NCI-H345 (cell line): ENCODE results near the gene DFFA.
"Not testable (repeated sequence)": the region's sequence is repeated elsewhere in the genome, so short reads cannot be mapped to it uniquely, and the experiment has no call there.

ENCODE experiments used
- DNase-seq: peaks from one replicate; lab custom pipeline; 2025; lab: John Stamatoyannopoulos, UW

The DFFA gene

DNA sequence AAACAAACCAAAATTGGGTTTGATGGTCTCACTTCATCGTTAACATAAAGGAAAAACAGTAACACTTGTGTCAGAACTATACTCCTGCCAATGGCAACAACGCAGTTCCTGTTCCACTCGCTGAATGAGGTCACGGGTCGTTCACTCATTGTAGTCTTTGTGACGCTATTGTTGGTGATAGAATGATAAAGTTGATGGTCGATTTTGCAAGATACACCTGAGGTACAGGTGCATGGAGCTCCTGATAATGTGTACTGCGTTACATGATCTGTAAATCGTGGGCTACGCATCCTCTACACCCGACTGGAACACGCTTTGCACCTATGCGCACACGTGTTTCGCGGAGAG is 42.5 kb downstream of the DFFA start:
- DNase-seq, result peak; percentile 31

DNA sequence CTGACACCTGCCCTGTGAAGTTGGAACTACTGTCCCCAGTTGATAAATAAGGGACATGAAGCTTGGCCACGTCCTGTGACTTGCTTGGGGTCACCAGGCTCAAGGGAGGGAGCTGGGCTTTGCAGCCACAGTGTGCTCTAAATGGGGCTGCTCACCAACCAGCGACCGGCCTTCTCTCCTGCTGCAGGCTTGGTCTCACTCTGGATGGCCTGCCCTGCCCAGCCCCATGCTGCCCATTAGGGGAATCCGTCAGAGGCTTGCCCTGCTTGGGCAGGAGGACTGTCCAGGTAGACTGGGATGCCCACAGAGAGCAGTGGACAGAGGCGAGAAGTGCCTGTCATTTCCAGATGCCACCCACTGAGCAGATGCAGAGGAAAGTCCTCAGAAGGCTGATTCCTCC is 43.3 kb downstream of the DFFA start:
- no peak for DNase-seq

DNA sequence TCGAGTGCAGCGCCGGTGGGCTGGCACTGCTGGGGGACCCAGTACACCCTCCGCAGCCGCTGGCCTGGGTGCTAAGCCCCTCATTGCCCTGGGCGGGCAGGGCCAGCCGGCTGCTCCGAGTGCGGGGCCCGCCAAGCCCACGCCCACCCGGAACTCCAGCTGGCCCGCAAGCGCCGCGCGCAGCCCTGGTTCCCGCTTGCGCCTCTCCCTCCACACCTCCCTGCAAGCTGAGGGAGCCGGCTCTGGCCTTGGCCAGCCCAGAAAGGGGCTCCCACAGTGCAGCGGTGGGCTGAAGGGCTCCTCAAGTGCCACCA is 45.8 kb downstream of the DFFA start:
- not testable (repeated sequence) for DNase-seq

DNA sequence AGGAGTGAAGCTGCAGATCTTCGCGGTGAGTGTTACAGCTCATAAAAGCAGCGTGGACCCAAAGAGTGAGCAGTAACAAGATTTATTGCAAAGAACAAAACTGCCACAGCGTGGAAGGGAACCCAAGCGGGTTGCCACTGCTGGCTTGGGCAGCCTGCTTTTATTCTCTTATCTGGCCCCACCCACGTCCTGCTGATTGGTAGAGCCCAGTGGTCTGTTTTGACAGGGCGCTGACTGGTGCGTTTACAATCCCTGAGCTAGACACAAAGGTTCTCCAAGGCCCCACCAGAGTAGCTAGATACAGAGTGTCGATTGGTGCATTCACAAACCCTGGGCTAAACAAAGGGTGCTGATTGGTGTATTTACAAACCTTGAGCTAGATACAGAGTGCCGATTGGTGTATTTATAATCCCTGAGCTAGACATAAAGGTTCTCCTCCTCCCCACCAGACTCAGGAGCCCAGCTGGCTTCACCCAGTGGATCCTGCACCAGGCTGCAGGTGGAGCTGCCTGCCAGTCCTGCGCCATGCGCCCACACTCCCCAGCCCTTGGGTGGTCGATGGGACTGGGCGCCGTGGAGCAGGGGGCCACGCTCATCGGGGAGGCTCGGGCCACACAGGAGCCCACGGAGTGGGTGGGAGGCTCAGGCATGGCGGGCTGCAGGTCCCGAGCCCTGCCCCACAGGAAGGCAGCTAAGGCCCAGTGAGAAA is 46.3 kb downstream of the DFFA start:
- not testable (repeated sequence) for DNase-seq

DNA sequence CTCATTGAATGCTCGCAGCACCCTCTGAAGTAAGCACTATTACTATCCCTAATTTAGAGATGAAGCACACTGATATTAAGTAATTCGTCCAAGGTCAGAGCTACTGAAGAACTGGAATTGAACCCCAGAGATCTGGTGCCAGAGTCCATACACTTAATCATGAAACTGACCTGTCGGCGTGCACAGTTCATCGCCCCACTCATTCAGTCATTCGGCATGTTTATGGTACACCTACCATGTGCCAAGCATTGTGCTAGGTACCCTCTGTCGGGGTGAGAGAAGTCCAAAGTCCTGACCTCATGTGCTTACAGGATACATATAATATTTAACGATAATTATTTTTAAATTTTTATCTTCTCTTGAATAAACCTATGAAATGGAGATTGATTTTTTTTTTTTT is 47.7 kb downstream of the DFFA start:
- no peak for DNase-seq

DNA sequence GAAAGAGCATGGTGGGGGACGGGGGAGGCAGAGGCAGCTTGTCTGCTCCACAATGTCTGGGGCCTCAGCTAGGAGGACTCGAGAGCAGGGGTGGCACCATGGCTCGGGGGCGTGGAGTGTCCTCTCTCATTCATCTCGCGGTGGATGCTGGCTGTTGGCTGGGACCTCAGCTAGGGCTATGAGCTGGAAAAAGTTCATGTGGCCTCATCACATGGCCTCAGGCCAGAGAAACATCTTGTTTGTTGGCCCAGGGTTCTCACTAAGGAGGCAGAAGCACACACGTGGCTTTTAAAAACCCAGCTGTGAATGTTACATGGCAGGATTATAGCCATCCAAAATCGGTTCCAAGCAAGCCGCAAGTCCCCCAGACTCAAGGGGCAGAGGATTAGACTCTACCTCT is 48.3 kb downstream of the DFFA start:
- no peak for DNase-seq

DNA sequence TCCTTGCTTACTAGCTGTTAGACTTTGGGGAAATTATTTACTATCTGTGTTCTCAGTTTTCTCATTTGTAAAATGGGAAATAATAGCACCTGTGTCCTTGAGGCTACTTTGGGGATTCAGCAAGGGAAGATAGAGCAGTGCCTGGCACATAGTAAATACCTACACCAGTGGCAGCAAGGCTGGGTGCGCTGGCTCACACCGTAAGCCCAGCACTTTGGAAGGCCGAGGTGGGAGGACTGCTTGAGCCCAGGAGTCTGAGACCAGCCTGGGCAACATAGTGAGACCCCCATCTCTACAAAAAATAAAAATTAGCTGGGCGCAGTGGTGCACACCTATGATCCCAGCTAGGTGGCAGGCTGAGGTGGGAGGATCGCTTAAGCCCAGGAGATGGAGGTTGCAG is 50.7 kb downstream of the DFFA start:
- no peak for DNase-seq

DNA sequence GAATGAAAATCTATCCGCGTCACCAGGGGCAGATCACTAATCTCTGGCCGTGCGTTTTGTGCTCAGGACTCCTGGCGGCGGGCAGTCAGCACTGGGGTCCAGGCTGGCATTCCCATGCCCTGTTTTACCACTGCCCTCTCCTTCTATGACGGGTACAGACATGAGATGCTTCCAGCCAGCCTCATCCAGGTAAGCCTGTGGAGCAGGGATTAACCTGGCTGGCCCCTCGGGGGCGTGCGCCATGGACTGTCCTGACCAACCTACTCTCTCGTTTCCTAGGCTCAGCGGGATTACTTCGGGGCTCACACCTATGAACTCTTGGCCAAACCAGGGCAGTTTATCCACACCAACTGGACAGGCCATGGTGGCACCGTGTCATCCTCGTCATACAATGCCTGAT is 53.0 kb downstream of the DFFA start:
- DNase-seq, result no peak

DNA sequence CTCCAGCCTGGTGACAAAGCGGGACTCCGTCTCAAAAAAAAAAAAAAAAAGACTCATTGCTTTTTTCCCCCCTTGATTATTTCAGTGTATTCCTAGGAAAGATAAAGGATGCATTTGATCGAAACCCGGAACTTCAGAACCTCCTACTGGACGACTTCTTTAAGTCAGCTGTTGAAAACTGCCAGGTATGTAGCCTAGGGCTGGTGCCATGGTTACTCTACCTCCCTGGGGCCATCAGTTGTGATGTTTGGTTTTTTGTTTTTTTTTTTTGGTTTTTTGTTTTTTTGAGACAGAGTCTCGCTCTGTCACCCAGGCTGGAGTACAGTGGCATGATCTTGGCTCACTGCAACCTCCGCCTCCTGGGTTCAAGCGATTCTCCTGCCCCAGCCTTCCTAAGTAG is 53.6 kb downstream of the DFFA start:
- DNase-seq, result not testable (repeated sequence)

DNA sequence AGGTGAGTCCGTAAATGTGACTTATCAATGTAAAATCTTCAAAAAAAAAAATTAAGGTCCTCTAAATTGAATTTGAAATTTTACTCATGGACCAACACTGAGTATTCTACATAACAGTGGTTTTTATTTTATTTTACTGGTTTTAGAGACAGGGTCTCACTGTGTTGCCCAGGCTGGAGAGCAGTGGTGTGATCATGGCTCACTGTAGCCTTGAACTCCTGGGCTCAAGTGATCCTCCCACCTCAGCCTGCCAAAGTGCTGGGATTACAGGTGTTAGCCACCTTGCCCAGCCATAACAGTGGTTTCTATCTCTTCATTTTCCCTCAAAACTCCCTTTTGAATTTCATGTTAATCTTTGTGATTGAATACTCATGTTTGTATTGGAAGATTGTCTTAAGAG is 56.4 kb downstream of the DFFA start:
- DNase-seq, result not testable (repeated sequence)

DNA sequence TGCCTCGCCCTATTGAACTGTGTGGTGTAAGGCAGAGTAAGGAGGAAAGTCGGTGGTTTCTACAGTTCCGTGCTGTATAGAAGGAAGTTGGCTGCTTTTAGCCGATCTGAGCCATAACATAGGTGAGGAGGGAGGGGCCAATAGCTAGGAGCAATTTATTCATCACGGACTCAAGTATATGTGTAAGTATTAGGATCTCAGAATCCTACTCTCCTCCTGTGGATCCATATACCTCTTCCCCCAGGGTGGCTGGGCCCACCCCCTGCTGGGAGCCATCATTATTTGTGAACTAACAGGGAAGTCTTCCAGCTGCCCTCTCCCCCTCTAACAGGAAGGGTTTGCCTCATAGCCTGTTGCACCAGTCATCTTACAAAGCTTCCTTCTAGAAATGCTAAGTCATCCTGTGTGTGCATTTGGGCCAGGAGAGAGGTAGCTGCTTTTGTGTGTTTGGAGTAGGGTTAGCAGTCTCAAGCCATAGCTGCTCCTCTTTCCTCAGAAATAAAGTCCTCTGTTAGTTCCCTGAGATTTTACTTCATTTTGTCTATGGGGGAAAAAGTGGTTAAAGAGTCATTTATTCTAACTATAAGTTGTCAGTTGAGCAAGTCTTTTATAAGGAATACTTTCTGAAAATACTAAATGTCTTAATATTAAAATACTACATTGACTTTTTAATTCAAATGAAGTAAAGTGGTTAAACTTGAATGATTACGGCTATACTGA is 57.0 kb downstream of the DFFA start:
- no peak for DNase-seq

DNA sequence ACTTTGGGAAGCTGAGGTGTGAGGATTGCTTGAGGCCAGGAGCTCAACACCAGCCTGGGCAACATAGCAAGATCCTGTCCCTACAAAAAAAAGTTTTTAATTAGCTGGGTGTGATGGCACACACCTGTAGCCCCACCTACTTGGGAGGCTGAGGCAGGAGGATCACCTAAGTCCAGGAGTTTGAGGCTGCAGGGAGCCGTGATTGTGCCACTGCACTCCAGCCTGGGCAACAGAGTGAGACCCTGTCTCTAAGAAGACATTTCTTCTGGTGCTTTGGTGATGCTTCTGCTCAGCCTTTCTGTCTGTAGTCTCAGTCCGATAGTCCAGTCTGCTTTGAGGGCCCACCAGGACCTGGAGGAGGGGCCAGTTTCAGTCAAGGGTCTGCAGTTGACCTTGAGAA is 65.1 kb downstream of the DFFA start:
- DNase-seq, result no peak
